GM19043 (cell line): ENCODE measurements around the gene COL9A2.
A peak's percentile ranks its signal among the peaks of the same experiment; 100 is the strongest.

Experiments
- ATAC-seq: cut with Tn5 transposase; IDR thresholded peaks from one replicate; pipeline ENCODE4 v1.9.1; 2021; ENCODE audit warnings: low read depth; ENCODE audit not compliant: unreplicated experiment

The COL9A2 gene

GRCh38 chr1:40265919-40266318 is 51.2 kb downstream of the COL9A2 start:
- ATAC-seq = no peak

- no peak for ATAC-seq
Measured at GRCh38 chr1:40265298-40265697, 51.8 kb downstream of the COL9A2 start.

GRCh38 chr1:40264354-40264781 is 52.7 kb downstream of the COL9A2 start:
- ATAC-seq = no peak

- ATAC-seq = no peak
Measured at GRCh38 chr1:40258445-40258769, 58.7 kb downstream of the COL9A2 start.

- peak; percentile 94 for ATAC-seq
Measured at GRCh38 chr1:40257688-40258444, 59.2 kb downstream of the COL9A2 start, which contains the start of gene ZMPSTE24. TSS of gene ZMPSTE24 (plus strand) at chr1:40258236. CDS start at chr1:40258272, 36 bp downstream.

- no peak for ATAC-seq
Measured at GRCh38 chr1:40257313-40257687, 59.8 kb downstream of the COL9A2 start.

- ATAC-seq = no peak
Measured at GRCh38 chr1:40256401-40257084, 60.5 kb downstream of the COL9A2 start.

GRCh38 chr1:40255231-40255630 is 61.9 kb downstream of the COL9A2 start:
- no peak for ATAC-seq

- ATAC-seq = no peak
Measured at GRCh38 chr1:40252601-40253000, 64.5 kb downstream of the COL9A2 start.

- ATAC-seq = no peak
Measured at GRCh38 chr1:40251456-40251855, 65.6 kb downstream of the COL9A2 start.
